ENCODE data around the gene KRTAP9-4.
"Not testable (repeated sequence)": the region's sequence is repeated elsewhere in the genome, so short reads cannot be mapped to it uniquely, and the experiment has no call there.

DNA sequence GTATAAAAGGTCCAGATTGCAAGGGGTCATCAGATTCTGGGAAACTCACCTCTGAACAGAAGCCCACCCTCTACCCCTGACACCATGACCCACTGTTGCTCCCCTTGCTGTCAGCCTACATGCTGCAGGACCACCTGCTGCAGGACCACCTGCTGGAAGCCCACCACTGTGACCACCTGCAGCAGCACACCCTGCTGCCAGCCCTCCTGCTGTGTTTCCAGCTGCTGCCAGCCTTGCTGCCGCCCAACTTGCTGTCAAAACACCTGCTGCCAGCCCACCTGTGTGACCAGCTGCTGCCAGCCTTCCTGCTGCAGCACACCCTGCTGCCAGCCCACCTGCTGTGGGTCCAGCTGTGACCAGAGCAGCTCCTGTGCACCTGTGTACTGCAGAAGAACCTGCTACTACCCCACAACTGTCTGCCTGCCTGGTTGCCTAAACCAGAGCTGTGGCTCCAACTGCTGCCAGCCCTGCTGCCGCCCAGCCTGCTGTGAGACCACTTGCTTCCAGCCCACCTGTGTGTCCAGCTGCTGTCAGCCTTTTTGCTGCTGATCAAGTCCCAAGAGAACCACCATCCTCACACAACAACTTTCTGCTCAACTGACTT, at the start of gene KRTAP9-4:
- TF ChIP-seq, protein P1, sequence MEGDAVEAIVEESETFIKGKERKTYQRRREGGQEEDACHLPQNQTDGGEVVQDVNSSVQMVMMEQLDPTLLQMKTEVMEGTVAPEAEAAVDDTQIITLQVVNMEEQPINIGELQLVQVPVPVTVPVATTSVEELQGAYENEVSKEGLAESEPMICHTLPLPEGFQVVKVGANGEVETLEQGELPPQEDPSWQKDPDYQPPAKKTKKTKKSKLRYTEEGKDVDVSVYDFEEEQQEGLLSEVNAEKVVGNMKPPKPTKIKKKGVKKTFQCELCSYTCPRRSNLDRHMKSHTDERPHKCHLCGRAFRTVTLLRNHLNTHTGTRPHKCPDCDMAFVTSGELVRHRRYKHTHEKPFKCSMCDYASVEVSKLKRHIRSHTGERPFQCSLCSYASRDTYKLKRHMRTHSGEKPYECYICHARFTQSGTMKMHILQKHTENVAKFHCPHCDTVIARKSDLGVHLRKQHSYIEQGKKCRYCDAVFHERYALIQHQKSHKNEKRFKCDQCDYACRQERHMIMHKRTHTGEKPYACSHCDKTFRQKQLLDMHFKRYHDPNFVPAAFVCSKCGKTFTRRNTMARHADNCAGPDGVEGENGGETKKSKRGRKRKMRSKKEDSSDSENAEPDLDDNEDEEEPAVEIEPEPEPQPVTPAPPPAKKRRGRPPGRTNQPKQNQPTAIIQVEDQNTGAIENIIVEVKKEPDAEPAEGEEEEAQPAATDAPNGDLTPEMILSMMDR (IDR thresholded peaks at IDR 0.05) = not testable (repeated sequence)
- TF ChIP-seq POLR2A (IDR thresholded peaks at IDR 0.05) = not testable (repeated sequence)
